Ramos (cell line): Measurements from ENCODE around the gene TF.

Source experiments
- in situ Hi-C: fragments of 300-500 bp; cut with MboI; formaldehyde crosslinking; loops from one replicate; pipeline ENCODE4 v1.14.3; 2022; ENCODE audit warnings: low sequenced_read_pairs; ENCODE audit not compliant: unreplicated experiment

TF gene

GRCh38 chr3:133832802-133833144, 86.6 kb downstream of the TF start:
- in situ Hi-C loops, result no loop called here

DNA sequence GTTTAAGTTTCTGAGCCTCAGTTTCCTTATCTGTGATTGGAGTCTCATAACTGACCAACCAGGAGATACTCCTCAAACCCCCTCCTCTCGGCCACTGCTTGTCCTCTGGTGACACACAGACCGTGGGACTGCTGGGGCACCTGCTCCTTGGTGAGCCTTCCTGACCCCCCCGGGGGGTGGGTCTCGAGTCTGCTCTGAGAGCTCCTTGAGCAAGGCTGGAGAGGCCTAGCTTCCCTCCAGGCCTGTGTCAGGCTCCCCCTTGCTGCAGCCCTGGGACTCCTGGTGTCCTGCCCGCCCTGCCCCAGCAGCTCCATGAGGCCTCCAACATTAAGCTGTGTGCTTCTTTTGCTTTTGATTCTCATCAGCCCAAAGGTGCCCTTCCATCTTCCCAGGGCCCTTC, 87.1 kb downstream of the TF start:
- in situ Hi-C loops, result no loop called here

DNA sequence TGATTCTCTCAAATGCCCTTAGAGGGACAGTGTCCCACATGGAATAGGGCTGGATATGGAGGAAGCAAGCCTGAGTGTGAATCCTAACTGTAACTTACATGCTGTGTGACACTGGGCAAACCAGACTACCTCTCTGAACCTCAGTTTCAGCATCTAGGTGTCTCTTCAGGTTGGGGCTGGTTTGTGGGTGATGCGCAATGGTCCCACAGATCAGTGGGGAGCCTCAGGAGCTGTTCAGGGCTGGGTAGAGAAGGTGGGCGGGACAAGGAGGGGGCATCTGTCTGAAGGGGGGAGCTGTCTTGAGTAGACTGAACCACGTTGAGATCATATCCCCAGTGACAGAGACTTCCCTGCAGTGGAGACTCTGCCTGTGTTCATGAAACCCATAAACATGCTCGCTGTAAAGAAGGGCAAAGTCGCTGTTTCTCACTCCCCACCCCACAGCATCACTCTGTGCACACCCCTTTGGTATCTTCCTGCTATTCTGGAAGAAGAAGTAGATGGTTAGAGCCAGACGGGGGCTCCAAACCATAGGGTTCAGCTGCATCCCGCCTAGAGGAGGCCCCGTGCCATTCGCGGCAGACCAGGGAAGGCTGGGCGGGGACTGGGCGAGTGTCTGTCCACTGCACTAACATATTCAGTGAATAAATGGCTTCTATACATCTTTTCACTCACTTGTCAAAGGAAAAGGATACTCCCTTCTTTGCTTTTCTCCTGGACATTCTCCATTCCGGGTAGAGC, 87.9 kb downstream of the TF start:
- in situ Hi-C loops, result no loop called here

DNA sequence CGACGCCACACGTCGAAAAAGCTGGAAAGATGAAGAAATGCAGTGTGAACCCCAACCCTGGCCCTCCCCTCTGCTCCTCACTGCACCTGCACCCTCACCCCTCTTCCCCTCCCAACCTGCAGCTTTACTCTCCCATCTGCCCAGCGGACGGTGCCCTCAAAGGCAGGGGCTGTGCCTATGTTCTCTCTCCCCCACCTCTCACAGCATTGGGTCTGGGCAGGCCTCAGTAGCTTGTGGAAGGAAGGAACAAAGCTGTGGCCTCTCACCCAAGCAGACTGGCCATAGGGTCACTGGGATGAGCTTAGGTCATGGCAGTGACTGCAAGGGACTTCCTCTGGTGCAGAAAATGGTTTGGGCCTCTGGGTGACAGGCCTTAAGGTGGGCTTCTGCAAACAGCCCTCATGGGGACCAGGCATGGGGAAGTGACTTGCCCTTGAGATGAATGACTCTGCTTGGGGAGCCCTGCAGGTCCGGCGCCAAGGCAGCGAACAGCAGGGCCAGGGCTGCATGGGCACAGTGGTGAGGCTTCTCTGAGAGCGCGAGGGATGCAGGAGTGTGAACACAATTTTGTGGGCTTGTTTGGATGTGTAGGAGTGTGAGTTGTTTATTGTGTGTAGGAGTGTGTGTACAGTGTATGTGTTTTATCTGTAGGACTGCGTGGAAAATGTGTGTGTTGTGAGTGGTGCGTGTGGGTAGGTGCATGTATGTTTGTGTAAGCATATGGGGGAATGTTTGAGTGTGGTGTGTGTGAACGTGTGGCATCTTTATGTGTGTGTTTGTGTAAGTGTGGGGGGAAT, 88.6 kb downstream of the TF start:
- in situ Hi-C loops, result no loop called here

GRCh38 chr3:133835418-133835743, 89.2 kb downstream of the TF start:
- in situ Hi-C loops, result no loop called here

GRCh38 chr3:133835961-133836360, 89.8 kb downstream of the TF start:
- in situ Hi-C loops, result no loop called here

- in situ Hi-C loops, result no loop called here
Observed at GRCh38 chr3:133836497-133837158, 90.4 kb downstream of the TF start.

DNA sequence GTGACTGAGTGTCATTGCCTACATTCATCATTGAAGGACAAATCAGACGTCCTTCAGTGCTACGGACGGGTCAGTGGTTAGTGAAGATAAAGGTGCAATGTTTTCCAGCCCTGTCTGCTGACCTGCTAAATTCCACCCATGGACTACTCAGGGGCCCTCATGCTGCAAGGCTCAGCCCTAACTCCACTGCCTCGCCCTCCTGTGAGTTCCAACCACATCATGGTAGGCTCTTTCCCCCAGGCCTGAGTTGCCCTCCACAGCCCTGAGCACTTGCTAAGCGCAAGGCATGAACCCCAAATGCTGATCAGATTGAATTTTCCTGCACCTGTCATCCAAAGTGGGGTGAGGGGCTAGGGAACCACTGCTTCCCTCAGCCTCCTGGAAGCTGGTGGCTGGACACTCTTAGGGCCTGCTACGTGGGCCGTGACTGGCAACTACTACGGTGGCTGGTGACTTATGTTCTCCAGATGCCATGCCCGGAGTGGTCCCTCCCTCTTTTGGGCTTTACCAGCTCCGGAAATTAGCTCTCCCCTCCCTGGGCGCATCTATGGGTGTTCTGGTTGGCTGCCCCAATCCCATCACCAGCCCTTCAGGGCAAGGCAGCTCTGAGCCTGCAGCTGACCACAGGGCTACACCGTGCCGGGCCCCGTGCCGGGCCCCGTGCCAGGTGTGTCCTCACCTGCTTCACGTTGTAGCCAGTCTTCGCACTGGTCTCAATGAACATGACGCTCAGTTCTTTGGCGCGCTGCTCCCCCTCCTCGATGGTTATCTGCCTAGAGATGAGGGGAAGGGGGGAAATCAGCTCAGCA, 91.5 kb downstream of the TF start:
- in situ Hi-C loops, result no loop called here

DNA sequence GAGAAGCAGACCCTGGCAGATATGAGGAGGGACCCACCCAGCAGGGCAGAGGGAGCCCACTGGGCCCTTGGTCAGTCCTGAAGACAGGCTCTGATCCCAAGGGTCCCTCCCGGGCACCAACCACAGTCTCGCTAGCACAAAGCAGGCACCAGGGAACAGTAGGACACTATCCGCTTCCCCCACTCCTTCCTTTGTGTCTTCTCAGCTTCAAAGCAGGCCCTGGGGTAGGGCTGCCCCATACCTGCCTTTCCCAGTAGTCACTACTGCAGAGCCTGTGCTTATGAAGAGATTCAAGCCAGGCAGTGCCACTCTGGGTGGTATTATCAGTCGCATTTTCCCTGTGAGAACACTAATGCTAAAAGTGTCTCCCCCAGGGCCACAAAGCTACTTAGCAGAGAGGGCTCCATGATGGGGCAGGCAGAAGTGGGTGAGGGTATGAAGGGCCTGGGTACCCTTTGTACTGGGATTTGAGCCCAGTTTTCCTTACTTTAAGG, 92.2 kb downstream of the TF start:
- in situ Hi-C loops, result no loop called here

DNA sequence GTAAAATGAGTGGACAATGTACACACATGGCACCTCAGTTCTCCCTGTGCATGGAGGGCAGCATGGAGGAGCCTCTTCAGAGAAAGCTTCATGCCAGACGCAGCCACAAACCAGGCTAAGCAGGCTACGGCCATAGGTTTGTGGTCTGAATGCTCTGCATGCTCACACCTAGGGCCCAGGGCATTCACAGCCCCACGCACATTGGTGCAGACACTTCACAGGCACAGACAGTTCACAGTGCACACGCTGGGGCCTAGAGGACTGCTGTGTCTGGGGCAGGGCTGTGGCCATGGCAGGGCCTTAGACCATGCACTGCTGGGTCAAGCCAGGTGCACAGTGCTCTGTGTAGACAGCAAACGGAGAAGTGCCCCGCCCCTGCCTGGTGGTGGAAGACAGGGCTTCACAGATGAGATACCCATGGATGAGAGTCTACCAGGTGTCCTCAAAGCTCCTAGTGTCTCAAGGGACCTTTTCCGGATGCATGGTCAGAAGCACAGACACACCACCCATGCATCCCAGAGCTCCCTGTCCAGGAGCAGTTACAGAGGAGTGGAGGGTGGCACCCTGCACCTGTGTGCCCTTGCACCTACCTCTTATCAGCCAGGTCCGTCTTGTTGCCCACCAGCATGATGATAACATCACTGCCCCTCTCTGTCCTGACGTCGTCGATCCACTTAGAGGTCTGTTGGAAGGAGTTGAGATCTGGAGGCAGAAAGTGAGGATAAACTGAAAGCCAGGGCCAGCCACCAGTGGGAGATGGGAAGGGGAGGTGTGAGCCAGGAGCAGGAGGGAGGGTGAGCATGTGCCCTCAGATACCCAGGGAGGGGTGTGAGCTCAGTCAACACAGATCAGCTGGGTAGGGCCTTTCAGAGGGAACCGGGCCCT, 93.0 kb downstream of the TF start:
- in situ Hi-C loops, result no loop called here

DNA sequence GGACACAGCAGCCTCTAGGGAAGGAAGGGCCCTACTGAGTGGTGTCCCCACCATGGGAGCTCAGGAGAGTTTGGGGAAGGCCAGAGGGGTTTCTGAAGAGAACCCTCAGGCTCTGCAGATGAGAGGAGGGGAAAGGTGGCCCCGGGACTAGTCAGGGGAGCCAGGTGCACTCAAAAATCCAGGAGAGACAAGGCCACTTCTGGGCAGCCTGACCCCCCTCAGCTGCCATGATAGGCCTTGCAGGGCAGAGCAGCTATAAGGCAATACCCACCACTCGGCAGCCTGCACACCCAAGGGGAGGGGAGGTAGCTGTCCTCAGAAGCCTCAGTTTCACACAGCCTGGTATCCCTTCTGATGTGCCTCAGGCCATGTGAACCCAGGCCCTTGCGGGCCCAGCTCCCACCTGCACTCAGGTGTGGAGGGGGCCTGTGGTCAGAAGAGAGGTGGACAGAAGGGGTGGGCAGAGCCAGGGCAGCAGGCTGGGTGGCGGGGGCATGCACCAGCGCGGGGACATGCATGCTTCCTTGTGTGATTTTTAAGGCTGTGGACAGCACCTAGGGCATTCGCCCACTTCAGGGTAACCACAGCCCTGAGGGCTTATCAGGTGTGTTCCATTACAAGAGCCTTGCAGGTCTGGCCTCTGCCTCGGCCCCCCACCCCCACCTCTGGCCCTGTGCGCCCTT, 94.0 kb downstream of the TF start:
- in situ Hi-C loops, result no loop called here

GRCh38 chr3:133840767-133841166, 94.6 kb downstream of the TF start:
- in situ Hi-C loops, result no loop called here

GRCh38 chr3:133841196-133841595, 95.0 kb downstream of the TF start:
- in situ Hi-C loops, result no loop called here

GRCh38 chr3:133842158-133842557, 96.0 kb downstream of the TF start:
- in situ Hi-C loops, result no loop called here

- in situ Hi-C loops, result no loop called here
Observed at GRCh38 chr3:133843634-133844033, 97.4 kb downstream of the TF start.

- in situ Hi-C loops, result no loop called here
Observed at GRCh38 chr3:133845127-133845526, 98.9 kb downstream of the TF start.
